ENCODE results near the gene OR10G6.
A peak's percentile ranks its signal among the peaks of the same experiment; 100 is the strongest.
"Not testable (repeated sequence)": the region's sequence is repeated elsewhere in the genome, so short reads cannot be mapped to it uniquely, and the experiment has no call there.

OR10G6 gene, protein sequence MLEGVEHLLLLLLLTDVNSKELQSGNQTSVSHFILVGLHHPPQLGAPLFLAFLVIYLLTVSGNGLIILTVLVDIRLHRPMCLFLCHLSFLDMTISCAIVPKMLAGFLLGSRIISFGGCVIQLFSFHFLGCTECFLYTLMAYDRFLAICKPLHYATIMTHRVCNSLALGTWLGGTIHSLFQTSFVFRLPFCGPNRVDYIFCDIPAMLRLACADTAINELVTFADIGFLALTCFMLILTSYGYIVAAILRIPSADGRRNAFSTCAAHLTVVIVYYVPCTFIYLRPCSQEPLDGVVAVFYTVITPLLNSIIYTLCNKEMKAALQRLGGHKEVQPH

DNA sequence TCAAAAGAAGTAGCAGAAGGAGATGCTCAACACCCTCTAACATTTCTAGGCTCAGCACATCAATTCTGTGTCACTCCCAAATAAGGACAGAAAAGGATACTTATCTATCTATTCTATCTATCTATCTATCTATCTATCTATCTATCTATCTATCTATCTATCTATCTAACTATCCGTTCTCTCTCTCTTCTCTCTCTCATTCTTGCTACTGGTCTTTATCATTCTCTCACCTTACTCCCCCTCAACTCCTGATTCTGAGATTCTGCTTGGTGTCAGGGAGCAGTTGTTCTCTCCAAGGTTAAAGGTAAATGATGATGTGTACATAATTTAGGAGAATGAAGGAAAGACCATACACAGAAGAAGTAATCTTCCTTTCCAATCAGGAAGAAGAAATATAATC, at the start of gene OR10G6:
Gene OR10G6 (minus strand): TSS at position 43 of the 400 bp plus-strand sequence. CDS start 0 bp downstream, at position 43.
- no peak for DNase-seq

DNA sequence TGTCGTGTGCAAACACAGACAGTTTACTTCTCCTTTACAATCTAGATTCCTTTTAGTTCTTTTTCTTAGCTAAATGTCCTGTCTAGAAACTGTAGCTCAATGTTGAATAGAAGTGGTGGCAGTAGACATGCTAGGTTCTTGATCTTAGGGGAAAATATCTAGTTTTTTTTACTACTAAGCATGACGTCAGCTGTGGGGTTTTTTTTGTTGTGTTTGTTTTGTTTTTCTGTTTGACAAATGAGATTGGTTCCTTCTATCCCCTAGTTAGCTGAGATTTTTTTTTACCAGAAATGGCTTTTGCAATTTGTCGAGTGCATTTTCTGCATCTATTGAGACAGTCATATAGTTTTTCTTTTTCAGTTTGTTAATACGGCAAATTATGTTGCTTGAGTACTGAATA, 48.5 kb upstream of the OR10G6 start:
- DNase-seq = no peak

DNA sequence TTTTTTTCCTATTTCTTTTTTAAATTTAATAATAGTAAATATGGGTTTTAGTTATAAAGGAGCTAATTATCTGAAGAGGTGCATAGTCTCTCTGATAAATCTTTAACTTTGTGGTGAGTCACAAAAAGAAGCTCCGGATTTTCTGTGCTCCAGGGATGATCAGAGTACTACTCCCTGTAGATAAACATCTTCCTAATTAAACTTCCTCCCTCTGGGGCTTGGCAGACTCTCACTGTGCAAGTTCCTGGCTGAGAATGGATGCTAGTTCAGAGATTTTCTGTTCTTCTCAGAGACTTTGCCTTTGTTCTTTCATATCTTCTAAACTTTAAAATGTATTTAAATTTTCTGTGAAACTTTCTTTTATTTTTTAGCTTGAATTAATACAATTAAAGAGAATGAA, 46.3 kb upstream of the OR10G6 start, which contains the start of gene OR10G7:
Gene OR10G7 (minus strand): TSS at position 72 of the 400 bp plus-strand sequence. CDS start 2,324 bp downstream, outside the sequence.
- peak; percentile 11 for DNase-seq

DNA sequence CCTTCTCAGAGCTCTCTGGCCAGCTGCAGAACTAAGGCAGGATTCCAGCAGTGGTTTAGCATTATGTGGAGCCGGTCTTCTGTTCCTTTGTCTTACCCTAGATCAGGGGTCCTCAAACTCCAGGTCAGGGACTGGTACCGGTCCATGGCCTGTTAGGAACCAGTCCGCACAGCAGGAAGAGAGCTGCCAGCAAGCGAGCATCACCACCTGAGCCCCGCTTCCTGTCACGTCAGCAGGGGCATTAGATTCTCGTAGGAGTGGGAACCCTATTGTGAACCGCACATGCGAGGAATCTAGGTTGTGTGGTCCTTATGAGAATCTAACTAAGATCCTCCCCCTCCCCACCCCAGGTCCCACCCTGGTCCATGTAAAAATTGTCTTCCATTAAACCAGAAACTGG, 44.6 kb upstream of the OR10G6 start:
- no peak for DNase-seq

DNA sequence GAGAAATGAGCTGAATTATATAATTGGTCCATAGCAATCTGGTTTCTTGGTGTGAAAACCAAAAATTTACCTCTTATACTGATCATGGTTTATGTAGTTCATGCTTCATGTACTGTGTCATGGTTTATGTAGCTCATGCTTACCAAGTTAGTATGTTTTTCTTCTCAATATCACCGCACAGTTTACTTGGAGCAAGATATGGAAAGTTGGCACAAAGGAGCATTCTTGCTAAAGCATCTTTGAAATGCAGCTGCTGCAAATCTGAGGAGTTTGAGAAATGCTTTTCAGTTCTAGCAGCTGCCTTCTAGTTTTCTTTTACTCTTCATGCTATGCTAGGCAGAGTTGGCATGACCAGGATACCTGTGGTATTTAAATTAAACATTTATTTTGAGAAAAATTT, 41.7 kb upstream of the OR10G6 start:
- DNase-seq = no peak

DNA sequence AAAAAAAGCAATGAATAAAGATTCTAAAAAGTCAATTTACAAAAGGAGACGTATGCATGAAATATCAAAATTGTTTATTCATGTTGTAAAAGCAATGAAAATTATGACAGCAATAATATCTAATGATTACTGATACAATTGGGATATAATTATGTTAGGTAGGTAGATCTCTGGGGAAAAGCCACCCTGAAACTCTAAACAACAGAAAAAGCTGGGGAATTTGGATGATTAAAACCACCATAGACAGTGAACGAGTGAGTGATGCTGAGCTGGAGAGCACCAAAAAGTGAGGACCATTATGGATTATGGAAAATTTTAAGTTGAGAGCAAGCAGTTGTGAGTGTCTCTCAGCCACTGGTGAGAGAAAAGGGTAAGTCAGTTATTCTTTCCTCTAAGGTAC, 31.5 kb upstream of the OR10G6 start, which contains the start of gene OR10G8:
Gene OR10G8 (plus strand): TSS at position 301 of the 400 bp plus-strand sequence. CDS start 2,825 bp downstream, outside the sequence.
- DNase-seq = no peak

DNA sequence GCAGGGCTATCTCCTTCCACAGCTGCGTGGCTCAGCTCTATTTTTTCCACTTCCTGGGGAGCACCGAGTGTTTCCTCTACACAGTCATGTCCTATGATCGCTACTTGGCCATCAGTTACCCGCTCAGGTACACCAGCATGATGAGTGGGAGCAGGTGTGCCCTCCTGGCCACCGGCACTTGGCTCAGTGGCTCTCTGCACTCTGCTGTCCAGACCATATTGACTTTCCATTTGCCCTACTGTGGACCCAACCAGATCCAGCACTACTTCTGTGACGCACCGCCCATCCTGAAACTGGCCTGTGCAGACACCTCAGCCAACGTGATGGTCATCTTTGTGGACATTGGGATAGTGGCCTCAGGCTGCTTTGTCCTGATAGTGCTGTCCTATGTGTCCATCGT, 20.9 kb upstream of the OR10G6 start:
- DNase-seq = not testable (repeated sequence)

DNA sequence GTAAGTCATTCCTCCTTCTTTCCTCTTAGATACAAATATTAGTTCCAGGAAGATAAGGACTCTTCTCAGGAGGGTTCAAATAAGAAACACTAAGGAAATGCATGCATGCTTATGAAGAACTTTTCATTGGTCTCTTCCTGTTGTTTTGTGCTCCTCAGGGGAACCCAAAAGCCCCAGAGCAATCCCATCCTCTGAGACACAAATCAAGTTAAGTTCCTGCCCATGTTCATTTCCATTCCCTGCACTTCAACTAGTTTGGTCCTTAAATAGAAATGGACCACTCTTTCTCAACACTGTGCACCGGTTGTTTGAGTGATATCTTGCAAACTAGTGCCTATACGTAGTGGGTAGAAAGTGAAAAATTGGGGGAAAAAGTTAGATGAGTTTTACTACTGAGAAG, 17.7 kb upstream of the OR10G6 start, which contains the start of gene OR10G4:
Gene OR10G4 (plus strand): TSS at position 301 of the 400 bp plus-strand sequence. CDS start 2,578 bp downstream, outside the sequence.
- no peak for DNase-seq

DNA sequence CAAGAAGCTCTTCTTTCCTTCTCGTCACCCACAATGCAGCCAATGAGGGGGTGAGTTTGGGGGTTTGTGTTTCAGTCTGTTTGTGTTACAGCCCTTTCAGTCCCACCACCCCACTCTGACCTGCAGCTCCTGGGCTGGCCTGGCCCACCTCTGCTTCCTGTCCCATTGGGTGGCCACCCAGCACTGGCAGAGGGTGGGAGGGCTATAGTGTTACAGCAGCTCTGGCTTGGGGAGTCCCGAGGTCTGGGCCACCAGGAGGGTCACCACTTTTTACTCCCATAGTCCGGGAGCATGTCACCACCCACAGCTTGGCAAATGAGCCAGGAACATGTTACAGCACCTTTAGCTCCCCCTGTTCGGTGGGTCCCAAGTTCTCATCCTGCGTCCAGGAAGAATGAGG, 15.7 kb downstream of the OR10G6 start:
- DNase-seq = no peak

DNA sequence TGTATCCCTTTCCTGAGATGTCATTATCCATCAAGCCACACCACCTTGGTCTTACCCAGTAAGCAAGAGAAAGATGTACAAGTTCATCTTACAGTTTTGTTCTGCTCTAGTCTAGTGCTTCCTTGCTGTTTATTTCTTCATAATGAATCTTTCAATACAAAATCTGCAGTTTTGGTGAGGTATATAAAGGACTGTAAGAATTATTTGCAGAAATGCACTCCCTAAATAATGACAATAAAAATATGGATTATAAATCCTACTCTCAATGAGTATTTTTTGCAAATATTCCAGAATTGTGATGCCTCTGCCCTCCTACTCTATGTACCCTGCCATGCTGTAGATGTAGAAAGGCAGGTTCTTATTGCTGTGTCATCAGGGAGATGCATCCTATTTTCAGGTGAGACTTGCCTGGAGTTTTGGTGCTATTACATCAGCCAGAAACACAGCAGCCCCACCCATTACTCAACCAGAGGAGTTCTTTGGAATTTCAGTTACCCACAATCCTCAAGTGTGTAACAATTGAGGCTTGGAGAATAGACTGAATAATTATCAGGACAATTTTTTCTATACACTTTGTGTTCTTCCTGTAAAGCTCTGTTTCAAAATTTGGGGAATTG, 17.1 kb downstream of the OR10G6 start, which contains the start of gene OR10S1:
Gene OR10S1 (minus strand): TSS at position 51 of the 617 bp plus-strand sequence. CDS start 117 bp downstream, outside the sequence.
- DNase-seq = no peak

DNA sequence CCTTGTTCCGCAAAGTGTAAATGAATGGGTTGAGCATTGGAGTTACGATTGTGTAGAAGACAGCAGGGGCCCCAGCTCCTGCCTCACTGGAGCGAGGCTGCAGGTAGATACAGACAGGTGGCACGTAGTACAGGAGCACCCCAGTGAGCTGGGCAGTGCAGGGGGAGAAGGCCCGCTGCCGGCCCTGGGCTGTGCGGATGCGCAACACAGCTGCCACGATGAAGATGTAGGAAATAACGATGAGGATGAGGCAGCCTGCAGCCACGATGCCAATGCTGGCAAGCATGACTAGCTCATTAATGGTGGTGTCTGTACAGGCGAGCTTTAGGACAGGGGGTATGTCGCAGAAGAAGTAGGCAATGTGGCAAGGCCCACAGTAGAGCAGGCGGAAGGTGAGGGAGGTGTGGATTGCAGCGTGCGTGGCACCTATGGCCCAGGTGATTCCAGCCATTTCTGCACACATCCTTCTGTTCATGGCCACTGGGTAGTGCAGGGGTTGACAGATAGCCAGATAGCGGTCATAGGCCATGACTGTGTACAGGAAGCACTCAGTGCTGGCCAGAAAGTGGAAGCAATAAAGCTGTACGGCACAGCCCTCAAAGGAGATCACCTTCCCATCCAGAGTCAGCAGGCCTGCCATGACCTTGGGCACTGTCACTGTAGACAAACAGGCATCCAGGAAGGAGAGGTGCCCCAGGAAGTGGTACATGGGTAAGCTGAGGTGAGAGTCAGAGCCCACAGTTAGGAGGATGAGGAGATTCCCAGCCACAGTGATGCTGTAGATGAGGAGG, 18.0 kb downstream of the OR10G6 start:
- DNase-seq = no peak

DNA sequence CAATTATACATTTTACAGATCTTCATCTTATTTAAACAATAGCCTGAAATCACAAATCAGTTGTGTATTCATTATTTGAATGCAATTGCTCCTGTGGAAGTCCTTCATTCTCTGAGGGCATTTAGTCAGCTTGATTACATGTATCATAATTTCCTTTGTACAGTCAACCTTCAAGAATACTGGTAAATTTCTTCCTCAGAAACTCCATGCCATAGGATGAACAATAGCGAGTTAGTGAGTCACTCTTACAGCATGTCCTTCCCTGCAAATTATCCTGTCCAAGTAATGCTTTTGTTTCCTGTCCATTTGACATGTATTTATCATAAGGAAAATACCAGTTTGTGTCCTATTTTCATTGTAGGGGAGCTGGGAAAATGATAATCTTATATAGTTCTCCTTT, 21.1 kb downstream of the OR10G6 start:
- DNase-seq = no peak

DNA sequence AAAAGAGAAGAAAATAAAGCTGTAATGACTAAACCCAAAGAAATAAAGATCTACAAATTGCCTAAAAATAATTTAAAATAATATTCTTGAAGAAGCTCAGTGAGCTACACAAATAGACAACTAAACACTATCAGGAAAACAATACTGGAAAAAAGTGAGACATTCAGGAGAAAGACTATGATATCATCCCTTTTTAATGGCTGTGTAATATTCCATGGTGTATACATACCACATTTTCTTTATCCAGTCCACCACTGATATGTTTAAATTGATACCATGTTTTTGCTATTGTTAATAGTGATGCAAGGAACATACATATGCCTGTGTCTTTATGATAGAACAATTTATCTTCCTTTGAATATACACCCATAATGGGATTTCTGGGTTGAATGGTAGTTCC, 38.2 kb downstream of the OR10G6 start:
- no peak for DNase-seq

DNA sequence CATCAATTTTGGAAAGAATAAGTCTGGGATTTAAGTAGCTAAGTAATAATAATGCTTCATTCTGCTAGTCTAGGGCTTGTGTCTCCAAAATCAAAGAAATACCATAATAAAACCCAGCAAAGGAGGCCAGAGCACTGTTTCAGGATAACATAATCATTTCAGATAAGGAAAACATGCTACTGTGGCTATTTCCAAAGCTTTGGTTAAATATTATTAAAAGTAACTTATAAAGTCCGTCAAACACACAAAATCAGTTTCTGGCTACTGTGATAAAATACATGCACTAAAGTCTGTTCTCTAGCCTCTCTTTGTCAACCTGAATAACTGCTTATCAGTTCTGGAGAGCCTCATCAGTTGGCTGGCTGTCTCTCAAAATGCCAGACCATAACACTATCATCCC, 49.8 kb downstream of the OR10G6 start:
- no peak for DNase-seq
